ENCODE measurements around the gene SLC35A3.

Gene SLC35A3

DNA sequence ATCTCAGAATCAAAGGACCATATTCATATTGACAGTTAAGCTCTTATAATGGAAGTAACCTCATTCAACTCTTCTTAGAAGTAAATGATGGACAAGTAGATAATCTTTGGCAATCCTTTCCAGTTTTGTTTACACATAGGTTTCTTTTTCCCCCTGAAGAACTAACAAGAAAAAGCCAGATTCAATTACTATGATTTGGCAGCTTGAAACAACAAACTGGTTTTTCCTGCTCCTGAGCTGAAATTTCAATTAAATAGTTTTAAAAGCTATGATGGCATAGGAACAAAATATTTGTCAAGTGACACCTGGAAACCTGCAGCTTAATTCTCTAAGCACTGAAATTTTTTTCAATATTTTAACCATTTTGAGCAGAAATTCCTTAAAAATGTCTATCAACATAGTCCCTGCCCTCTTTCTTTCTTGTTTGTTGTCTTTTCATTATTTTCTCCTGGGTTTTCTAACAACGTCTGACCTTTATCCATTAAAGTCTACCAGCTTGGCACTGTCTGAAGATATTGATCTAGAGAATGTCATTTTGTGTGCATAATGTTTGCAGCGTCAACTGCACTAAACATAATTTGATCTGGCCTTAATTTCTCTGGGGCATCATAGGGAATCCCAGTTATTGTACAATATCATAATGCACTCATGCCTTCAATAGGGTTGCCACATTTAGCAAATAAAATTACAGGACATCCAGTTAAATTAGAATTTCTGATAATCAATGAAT lies 4.0 kb upstream of the SLC35A3 start:
- TF ChIP-seq, protein P1, sequence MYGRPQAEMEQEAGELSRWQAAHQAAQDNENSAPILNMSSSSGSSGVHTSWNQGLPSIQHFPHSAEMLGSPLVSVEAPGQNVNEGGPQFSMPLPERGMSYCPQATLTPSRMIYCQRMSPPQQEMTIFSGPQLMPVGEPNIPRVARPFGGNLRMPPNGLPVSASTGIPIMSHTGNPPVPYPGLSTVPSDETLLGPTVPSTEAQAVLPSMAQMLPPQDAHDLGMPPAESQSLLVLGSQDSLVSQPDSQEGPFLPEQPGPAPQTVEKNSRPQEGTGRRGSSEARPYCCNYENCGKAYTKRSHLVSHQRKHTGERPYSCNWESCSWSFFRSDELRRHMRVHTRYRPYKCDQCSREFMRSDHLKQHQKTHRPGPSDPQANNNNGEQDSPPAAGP (tag by site-specific recombination; IDR thresholded peaks at IDR 0.05) = no peak
- TF ChIP-seq ZSCAN23 (tag by site-specific recombination; IDR thresholded peaks at IDR 0.05) = no peak
- ChIA-PET POLR2A (no interaction called here), CTCF (no interaction called here)
- H3K36me3 ChIP-seq (ENCODE audit: control insufficient read depth in 2 of 2, insufficient read depth in 1 of 2, low read length in 2 of 2) = no peaks in the 10 kb centered on the region
- H3K4me1 ChIP-seq (ENCODE audit: control insufficient read depth, insufficient read depth, low read length) = no peaks in the 10 kb centered on the region
- no peak overlapping the region for H3K4me3 ChIP-seq (ENCODE audit: low read depth, low read length)
- H3K27ac ChIP-seq (ENCODE audit: extremely low read depth, low read depth, low read length) = no peak overlapping the region
- H3K9me3 ChIP-seq (ENCODE audit: control insufficient read depth, insufficient read depth, low read depth, low read length) = no peaks in the 10 kb centered on the region

DNA sequence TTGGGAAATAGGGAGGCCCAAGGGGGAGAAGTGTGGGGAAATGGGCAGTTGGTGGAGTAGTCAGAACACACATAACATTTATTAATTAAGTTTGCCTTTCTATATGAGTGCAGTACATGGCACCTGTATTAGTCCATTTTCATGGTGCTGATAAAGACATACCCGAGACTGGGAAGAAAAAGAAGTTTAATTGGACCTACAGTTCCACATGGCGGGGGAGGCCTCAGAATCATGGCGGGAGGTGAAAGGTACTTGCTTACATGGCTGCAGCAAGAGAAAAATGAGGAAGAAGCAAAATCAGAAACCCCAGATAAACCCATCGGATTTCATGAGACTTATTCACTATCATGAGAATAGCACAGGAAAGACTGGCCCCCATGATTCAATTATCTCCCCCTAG lies 1.6 kb upstream of the SLC35A3 start:
- no peak for TF ChIP-seq ZNF223 (tag by site-specific recombination; IDR thresholded peaks at IDR 0.05)
- TF ChIP-seq ZNF530 (tag by site-specific recombination; IDR thresholded peaks at IDR 0.05; ENCODE audit: low read depth) = no peak
- TF ChIP-seq, protein P2, sequence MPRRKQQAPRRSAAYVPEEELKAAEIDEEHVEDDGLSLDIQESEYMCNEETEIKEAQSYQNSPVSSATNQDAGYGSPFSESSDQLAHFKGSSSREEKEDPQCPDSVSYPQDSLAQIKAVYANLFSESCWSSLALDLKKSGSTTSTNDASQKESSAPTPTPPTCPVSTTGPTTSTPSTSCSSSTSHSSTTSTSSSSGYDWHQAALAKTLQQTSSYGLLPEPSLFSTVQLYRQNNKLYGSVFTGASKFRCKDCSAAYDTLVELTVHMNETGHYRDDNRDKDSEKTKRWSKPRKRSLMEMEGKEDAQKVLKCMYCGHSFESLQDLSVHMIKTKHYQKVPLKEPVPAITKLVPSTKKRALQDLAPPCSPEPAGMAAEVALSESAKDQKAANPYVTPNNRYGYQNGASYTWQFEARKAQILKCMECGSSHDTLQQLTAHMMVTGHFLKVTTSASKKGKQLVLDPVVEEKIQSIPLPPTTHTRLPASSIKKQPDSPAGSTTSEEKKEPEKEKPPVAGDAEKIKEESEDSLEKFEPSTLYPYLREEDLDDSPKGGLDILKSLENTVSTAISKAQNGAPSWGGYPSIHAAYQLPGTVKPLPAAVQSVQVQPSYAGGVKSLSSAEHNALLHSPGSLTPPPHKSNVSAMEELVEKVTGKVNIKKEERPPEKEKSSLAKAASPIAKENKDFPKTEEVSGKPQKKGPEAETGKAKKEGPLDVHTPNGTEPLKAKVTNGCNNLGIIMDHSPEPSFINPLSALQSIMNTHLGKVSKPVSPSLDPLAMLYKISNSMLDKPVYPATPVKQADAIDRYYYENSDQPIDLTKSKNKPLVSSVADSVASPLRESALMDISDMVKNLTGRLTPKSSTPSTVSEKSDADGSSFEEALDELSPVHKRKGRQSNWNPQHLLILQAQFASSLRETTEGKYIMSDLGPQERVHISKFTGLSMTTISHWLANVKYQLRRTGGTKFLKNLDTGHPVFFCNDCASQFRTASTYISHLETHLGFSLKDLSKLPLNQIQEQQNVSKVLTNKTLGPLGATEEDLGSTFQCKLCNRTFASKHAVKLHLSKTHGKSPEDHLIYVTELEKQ (tag by site-specific recombination; IDR thresholded peaks at IDR 0.05; ENCODE audit: borderline replicate concordance) = no peak
- TF ChIP-seq ZNF629 (tag by site-specific recombination; IDR thresholded peaks at IDR 0.05) = no peak
- TF ChIP-seq, protein P3, sequence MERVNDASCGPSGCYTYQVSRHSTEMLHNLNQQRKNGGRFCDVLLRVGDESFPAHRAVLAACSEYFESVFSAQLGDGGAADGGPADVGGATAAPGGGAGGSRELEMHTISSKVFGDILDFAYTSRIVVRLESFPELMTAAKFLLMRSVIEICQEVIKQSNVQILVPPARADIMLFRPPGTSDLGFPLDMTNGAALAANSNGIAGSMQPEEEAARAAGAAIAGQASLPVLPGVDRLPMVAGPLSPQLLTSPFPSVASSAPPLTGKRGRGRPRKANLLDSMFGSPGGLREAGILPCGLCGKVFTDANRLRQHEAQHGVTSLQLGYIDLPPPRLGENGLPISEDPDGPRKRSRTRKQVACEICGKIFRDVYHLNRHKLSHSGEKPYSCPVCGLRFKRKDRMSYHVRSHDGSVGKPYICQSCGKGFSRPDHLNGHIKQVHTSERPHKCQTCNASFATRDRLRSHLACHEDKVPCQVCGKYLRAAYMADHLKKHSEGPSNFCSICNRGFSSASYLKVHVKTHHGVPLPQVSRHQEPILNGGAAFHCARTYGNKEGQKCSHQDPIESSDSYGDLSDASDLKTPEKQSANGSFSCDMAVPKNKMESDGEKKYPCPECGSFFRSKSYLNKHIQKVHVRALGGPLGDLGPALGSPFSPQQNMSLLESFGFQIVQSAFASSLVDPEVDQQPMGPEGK (tag by site-specific recombination; IDR thresholded peaks at IDR 0.05) = no peak
- TF ChIP-seq, protein P4, sequence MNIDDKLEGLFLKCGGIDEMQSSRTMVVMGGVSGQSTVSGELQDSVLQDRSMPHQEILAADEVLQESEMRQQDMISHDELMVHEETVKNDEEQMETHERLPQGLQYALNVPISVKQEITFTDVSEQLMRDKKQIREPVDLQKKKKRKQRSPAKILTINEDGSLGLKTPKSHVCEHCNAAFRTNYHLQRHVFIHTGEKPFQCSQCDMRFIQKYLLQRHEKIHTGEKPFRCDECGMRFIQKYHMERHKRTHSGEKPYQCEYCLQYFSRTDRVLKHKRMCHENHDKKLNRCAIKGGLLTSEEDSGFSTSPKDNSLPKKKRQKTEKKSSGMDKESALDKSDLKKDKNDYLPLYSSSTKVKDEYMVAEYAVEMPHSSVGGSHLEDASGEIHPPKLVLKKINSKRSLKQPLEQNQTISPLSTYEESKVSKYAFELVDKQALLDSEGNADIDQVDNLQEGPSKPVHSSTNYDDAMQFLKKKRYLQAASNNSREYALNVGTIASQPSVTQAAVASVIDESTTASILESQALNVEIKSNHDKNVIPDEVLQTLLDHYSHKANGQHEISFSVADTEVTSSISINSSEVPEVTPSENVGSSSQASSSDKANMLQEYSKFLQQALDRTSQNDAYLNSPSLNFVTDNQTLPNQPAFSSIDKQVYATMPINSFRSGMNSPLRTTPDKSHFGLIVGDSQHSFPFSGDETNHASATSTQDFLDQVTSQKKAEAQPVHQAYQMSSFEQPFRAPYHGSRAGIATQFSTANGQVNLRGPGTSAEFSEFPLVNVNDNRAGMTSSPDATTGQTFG (tag by site-specific recombination; IDR thresholded peaks at IDR 0.05; ENCODE audit: borderline replicate concordance) = no peak
- TF ChIP-seq, protein P5, sequence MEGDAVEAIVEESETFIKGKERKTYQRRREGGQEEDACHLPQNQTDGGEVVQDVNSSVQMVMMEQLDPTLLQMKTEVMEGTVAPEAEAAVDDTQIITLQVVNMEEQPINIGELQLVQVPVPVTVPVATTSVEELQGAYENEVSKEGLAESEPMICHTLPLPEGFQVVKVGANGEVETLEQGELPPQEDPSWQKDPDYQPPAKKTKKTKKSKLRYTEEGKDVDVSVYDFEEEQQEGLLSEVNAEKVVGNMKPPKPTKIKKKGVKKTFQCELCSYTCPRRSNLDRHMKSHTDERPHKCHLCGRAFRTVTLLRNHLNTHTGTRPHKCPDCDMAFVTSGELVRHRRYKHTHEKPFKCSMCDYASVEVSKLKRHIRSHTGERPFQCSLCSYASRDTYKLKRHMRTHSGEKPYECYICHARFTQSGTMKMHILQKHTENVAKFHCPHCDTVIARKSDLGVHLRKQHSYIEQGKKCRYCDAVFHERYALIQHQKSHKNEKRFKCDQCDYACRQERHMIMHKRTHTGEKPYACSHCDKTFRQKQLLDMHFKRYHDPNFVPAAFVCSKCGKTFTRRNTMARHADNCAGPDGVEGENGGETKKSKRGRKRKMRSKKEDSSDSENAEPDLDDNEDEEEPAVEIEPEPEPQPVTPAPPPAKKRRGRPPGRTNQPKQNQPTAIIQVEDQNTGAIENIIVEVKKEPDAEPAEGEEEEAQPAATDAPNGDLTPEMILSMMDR (tag by site-specific recombination; IDR thresholded peaks at IDR 0.05) = no peak
- no peak for TF ChIP-seq ZNF776 (tag by site-specific recombination; IDR thresholded peaks at IDR 0.05; ENCODE audit: borderline replicate concordance)
- H3K4me3 ChIP-seq (ENCODE audit: low read depth, low read length) = no peak overlapping the region
- no peaks in the 10 kb centered on the region for H3K9me3 ChIP-seq (ENCODE audit: control insufficient read depth, insufficient read depth, low read depth, low read length)
- H3K4me1 ChIP-seq (ENCODE audit: control insufficient read depth, insufficient read depth, low read length) = no peaks in the 10 kb centered on the region
- POLR2A ChIA-PET = interaction anchor here (0.7 kb wide), 1 partner anchor 387 kb away, joined by 3 read pairs; no protein-coding TSS in a partner anchor
- H3K36me3 ChIP-seq (ENCODE audit: control insufficient read depth in 2 of 2, insufficient read depth in 1 of 2, low read length in 2 of 2) = no peaks in the 10 kb centered on the region; a peak in 1 of 3 replicates
- H3K27ac ChIP-seq (ENCODE audit: extremely low read depth, low read depth, low read length) = no peak overlapping the region
- CTCF ChIA-PET = no interaction called here
